Activated B cell treated with CpG ODN at 0.5 μM for 24 hours (primary cell): ENCODE results near the gene EME2. TPM values are rescaled to one million over a fixed set of nuclear protein-coding genes. Genes with fewer than 3 reads are reported as not detected.
A peak's percentile ranks its signal among the peaks of the same experiment; 100 is the strongest.

Experiments used
- ATAC-seq: fragments of 200-7000 bp; cut with Tn5 transposase; one replicate; pipeline ENCODE4 v1.10.0; 2021; ENCODE audit warnings: low read depth, mild to moderate bottlenecking, moderate library complexity
- CTCF ChIA-PET: fragments of 350-600 bp; sonication (Branson Sonifier 250); formaldehyde crosslinking; loops from one replicate; lab custom pipeline; 2021; ENCODE audit warnings: antibody characterized with exemption; lab: Charles Lee
- POLR2A ChIA-PET: fragments of 350-600 bp; sonication (Branson Sonifier 250); formaldehyde crosslinking; loops from one replicate; lab custom pipeline; 2021; ENCODE audit warnings: antibody characterized with exemption; lab: Charles Lee
- DNase-seq: peaks from one replicate; pipeline ENCODE4 v3.0.0; 2022
- H3K27ac Mint-ChIP-seq: one replicate; pipeline ENCODE4 v1.8.0; 2020; ENCODE audit warnings: mixed read lengths
- H3K27me3 Mint-ChIP-seq: one replicate; pipeline ENCODE4 v1.8.0; 2021; ENCODE audit warnings: mixed read lengths
- H3K36me3 Mint-ChIP-seq: one replicate; pipeline ENCODE4 v1.8.0; 2021; ENCODE audit warnings: low read depth, mixed read lengths
- H3K4me1 Mint-ChIP-seq: one replicate; pipeline ENCODE4 v1.8.0; 2021; ENCODE audit warnings: mixed read lengths
- H3K4me3 Mint-ChIP-seq: one replicate; pipeline ENCODE4 v1.8.0; 2020; ENCODE audit warnings: mild to moderate bottlenecking, mixed read lengths
- H3K9me3 Mint-ChIP-seq: one replicate; pipeline ENCODE4 v1.8.0; 2020; ENCODE audit warnings: mixed read lengths
- CTCF ChIP-seq: fragments of 200-600 bp; IDR thresholded peaks from one replicate; pipeline ENCODE4 v1.8.0; 2022; ENCODE audit warnings: antibody characterized with exemption, mild to moderate bottlenecking
- intact Hi-C: fragments of 100-400 bp; cut with micrococcal nuclease; formaldehyde crosslinking; loops from one replicate; pipeline ENCODE4 v1.15.1; 2024
- total RNA-seq: library from RNA; stranded (reverse); gene quantifications from 2 replicates; pipeline ENCODE4 v1.2.3, GENCODE V29; 2022

EME2 gene
- total RNA-seq, 1 donor from 2014 or later = 49.9 TPM

DNA sequence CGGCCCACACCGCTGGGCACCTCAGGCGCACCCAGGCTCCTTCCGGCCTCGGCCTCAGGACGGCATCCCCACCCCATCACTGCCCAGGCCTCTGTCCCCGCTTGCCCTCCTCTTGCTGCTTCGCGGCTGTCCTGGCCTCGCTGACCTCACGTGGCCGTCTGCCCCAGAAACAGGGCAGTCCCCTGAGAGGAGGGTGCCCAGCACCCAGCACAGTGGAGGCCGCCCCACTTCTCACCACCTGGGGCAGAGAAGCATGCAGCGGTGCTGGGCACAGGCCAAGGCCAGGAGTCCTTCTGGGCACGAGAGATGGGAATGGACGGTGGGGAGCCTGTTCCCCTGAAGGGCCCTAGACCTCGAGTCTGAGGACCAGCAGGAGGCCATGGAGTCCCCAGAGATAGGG is 45.1 kb downstream of the EME2 start:
- Mint-ChIP-seq H3K27me3 (no peaks in the 10 kb centered on the region), H3K4me3 (no peak overlapping the region), H3K27ac (no peak overlapping the region), H3K9me3 (no peaks in the 10 kb centered on the region), H3K4me1 (no peaks in the 10 kb centered on the region), H3K36me3 (peaks cover 48% of the 10 kb centered on the region)
- no peak for DNase-seq
- intact Hi-C loops = no loop called here
- CTCF ChIA-PET = no interaction called here
- ATAC-seq = no peak
- POLR2A ChIA-PET = no interaction called here
- TF ChIP-seq CTCF = no peak

DNA sequence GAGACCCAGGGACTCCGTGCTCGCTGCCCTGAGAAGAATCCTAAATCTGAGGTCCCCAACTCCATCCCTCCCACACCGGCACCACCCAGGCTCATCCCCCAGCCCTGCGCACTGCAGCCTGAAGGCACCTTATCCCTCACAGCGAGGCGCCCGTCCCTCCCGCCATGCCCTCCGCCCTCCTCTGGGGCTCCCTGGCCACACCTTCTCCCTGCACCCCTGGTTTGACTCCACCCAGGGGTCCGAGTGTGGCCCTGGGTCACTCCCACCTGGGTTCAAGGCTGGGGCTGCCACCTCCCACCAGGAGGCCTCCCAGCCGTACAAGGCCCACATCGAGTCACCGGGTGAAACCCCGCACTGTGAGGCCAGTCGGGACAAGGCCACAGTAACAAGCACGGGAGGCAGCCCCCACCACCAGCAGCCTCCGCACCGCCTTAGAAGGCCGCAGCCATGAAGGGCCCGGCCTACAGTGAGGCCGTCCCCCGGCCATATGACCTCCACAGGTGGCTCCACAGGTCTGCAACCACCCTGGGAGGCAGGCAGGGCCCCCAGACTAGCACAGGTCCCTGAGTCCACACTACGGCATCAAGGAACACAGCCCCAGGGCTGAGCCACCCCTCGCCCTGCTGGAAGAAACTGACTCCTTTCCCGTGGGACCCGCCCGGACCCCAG is 45.7 kb downstream of the EME2 start:
- intact Hi-C loops = no loop called here
- POLR2A ChIA-PET = no interaction called here
- no peak overlapping the region for H3K27ac Mint-ChIP-seq
- H3K27me3 Mint-ChIP-seq = no peaks in the 10 kb centered on the region
- peaks cover 43% of the 10 kb centered on the region for H3K36me3 Mint-ChIP-seq
- H3K4me1 Mint-ChIP-seq = no peaks in the 10 kb centered on the region
- CTCF ChIA-PET = no interaction called here
- H3K9me3 Mint-ChIP-seq = no peaks in the 10 kb centered on the region
- DNase-seq (no peak), ATAC-seq (no peak)
- TF ChIP-seq CTCF = no peak
- no peak overlapping the region for H3K4me3 Mint-ChIP-seq

GRCh38 chr16:1818873-1819525 is 46.4 kb downstream of the EME2 start:
- Mint-ChIP-seq H3K36me3 (peaks cover 37% of the 10 kb centered on the region), H3K4me1 (peaks cover 3% of the 10 kb centered on the region), H3K4me3 (no peak overlapping the region), H3K27me3 (no peaks in the 10 kb centered on the region), H3K9me3 (no peaks in the 10 kb centered on the region), H3K27ac (peak overlapping the region; percentile 7)
- no peak for DNase-seq
- ChIA-PET POLR2A (no interaction called here), CTCF (no interaction called here)
- ATAC-seq = no peak
- TF ChIP-seq CTCF = no peak
- intact Hi-C loops = no loop called here

- ATAC-seq = no peak
- DNase-seq = no peak
- no peak for TF ChIP-seq CTCF
- ChIA-PET POLR2A (no interaction called here), CTCF (no interaction called here)
- intact Hi-C loops = no loop called here
- H3K9me3 Mint-ChIP-seq = no peaks in the 10 kb centered on the region
- peak overlapping the region; percentile 7 for H3K27ac Mint-ChIP-seq
- peaks cover 36% of the 10 kb centered on the region for H3K36me3 Mint-ChIP-seq
- no peak overlapping the region for H3K4me3 Mint-ChIP-seq
- no peaks in the 10 kb centered on the region for H3K27me3 Mint-ChIP-seq
- peaks cover 7% of the 10 kb centered on the region for H3K4me1 Mint-ChIP-seq
These were observed 47.0 kb downstream of the EME2 start for GRCh38 chr16:1819611-1820010.

DNA sequence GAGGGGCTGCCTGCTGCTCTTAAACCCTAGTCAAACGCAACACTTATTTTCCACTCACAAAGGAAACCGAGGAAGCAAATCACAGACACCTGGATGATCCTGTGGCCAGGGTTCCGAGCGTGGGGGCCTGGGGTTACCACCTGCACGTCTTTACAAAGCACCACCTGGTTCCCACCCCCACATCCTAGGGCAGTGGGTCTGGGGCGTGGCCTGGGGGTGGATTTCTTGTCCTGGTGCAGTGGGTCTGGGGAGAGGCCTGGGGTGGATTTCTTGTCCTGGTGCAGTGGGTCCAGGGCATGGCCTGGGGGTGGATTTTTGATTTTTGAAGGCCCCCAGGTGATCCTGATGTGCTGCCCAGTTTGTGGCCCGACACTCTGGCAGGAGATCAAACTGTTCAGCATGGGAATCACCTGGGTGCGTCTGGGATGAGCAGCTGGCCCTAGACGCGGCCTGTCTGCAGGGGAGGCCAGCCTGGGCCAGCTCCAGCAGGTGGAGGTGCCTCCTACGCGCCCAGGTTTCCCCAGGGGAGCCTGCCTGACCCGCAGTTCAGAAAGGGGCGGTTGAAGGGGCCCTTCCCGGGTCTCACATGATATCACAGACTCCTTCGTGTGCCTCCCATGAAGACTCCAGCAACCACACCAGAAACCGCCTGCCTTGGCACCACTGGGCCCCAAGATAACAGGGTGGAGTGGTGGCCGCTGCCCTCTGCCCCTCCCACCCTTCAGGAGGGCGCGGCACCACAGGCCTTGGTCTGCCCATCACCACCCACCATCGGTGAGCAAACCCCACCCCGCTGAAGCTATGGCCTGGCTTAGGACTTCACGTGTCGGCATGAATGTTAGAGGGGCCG is 47.7 kb downstream of the EME2 start:
- intact Hi-C loops = no loop called here
- no peak for ATAC-seq
- no peak for DNase-seq
- POLR2A ChIA-PET = no interaction called here
- Mint-ChIP-seq H3K27me3 (no peaks in the 10 kb centered on the region), H3K4me3 (no peak overlapping the region), H3K4me1 (peaks cover 10% of the 10 kb centered on the region), H3K36me3 (peaks cover 31% of the 10 kb centered on the region), H3K9me3 (no peaks in the 10 kb centered on the region), H3K27ac (no peak overlapping the region)
- CTCF ChIA-PET = no interaction called here
- no peak for TF ChIP-seq CTCF
